Ovary (tissue), 9 donors: ENCODE results near the gene TSPAN10. TPM values are rescaled to one million over a fixed set of nuclear protein-coding genes. Genes with fewer than 3 reads are reported as not detected.

Experiments used
- DNase-seq, 5 donors: peaks; one replicate each; pipeline ENCODE4 v3.0.0-alpha.2; 2019 to 2020
- H3K27ac ChIP-seq, 2 donors: fragments of 200-600 bp; one replicate each; pipeline versions ENCODE4 v1.5.1 to v1.8.0; 2019 to 2022
- H3K27me3 ChIP-seq: fragments of 200-600 bp; one replicate; pipeline ENCODE4 v1.8.0; 2022
- H3K36me3 ChIP-seq: fragments of 200-600 bp; sonication (generic); one replicate; pipeline ENCODE4 v1.5.1; 2019
- H3K4me1 ChIP-seq: one replicate; pipeline ENCODE4 v1.8.1; 2013; ENCODE audit warnings: mild to moderate bottlenecking, moderate library complexity; ENCODE audit not compliant: insufficient read depth
- H3K4me3 ChIP-seq: fragments of 200-600 bp; sonication (generic); one replicate; pipeline ENCODE4 v1.5.1; 2017
- H3K9me3 ChIP-seq, 2 donors: fragments of 200-600 bp in 1 of 2; sonication (generic) in 1 of 2; one replicate each; pipeline versions ENCODE4 v1.5.1 to v1.8.1; 2013 to 2019; ENCODE audit warnings: mild to moderate bottlenecking in 1 of 2, moderate library complexity in 1 of 2
- CTCF ChIP-seq, 3 donors: fragments of 450-650 bp in 2 of 3; fragments of 200-600 bp in 1 of 3; IDR thresholded peaks; one replicate each; pipeline versions ENCODE4 v1.5.1 to v1.8.0; 2016 to 2022; ENCODE audit warnings: antibody characterized with exemption in 3 of 3, mild to moderate bottlenecking in 1 of 3
- EP300 ChIP-seq: sonication (generic); formaldehyde crosslinking; IDR thresholded peaks from one replicate; pipeline ENCODE4 v1.6.1; 2017; ENCODE audit warnings: antibody characterized with exemption
- POLR2A ChIP-seq: fragments of 450-650 bp; IDR thresholded peaks from one replicate; pipeline ENCODE4 v1.6.1; 2017; ENCODE audit warnings: antibody characterized with exemption, mild to moderate bottlenecking, moderate library complexity
- WGBS, 3 donors: extraction: QIAGEN DNeasy Blood & Tissue Kit in 1 of 3; methylation state at CpG; one replicate each; pipeline versions ENCODE4 v1.1.5 to v1.1.7; 2013 to 2017; 5-methylcytosine and 5-hydroxymethylcytosine counted together
- intact Hi-C, 4 donors: fragments of 100-400 bp; cut with DNase I; formaldehyde crosslinking; loops; one replicate each; pipeline versions ENCODE4 v1.11.0 to v1.15.1; 2022 to 2023
- polyA plus RNA-seq, 2 donors: library from polyadenylated mRNA; stranded (reverse); fragments of 200-250 nt in 1 of 2; fragments of 350-450 nt in 1 of 2; fragmentation: Illumina TruSeq in 1 of 2; extraction: RNeasy Lipid Tissue Mini Kit (QIAGEN cat#74804) in 1 of 2; gene quantifications; one replicate each; pipeline ENCODE4 v1.2.3, GENCODE V29; 2013 to 2014
- total RNA-seq, 7 donors: library from RNA; depleted of rRNA in 2 of 7; stranded (reverse); fragments of >200 nt in 2 of 7; fragmentation: NEBNext Ultra II Directional in 3 of 7; extraction: Animal tissue kit (Norgen Biotek cat#: 25700) in 3 of 7; gene quantifications; one replicate each; pipeline versions ENCODE4 v1.1.0 to v1.2.4, GENCODE V29; 2016 to 2023
- donor health status: DM: no; HTN: no; CAD: no; lungs with moderate emphysema.
- donor health status: DM: no; HTN: no; CAD: no.
- donor health status: Bipolar disorder and iron deficiency.
- donor health status: DM: yes; HTN: yes; CAD: no.
- donor health status: DM: no; HTN: no; CAD: no.
- donor health status: DM: yes; HTN: yes; CAD: no.

The TSPAN10 gene
- total and polyA plus RNA-seq, 9 donors, result 0.68 to 3.3 (median 1.2) TPM

- 66 to 74% (median 68%) methylated on average over 17 to 18 of the region's 18 CpGs for WGBS, 3 donors
- no peak overlapping the region for H3K4me3 ChIP-seq
- TF ChIP-seq EP300, result no peak
- no peak for TF ChIP-seq CTCF (IDR thresholded peaks at IDR 0.05)
- no peaks in the 10 kb centered on the region for H3K4me1 ChIP-seq
- H3K9me3 ChIP-seq, result no peaks in the 10 kb centered on the region
- H3K36me3 ChIP-seq, result no peaks in the 10 kb centered on the region
- intact Hi-C loops, result no loop called here
- no peak for DNase-seq
- no peaks in the 10 kb centered on the region for H3K27me3 ChIP-seq
- H3K27ac ChIP-seq, result no peak overlapping the region
These were observed 18.6 kb downstream of the TSPAN10 start for GRCh38 chr17:81655378-81656117.

- H3K27ac ChIP-seq, result no peak within 1 kb of the TSS
- no peaks in the 10 kb centered on the region for H3K4me1 ChIP-seq
- no peaks in the 10 kb centered on the region for H3K36me3 ChIP-seq
- intact Hi-C loops, result no loop called here
- H3K4me3 ChIP-seq, result no peak within 1 kb of the TSS
- TF ChIP-seq POLR2A, result no peak
- no peak for TF ChIP-seq EP300
- TF ChIP-seq CTCF (IDR thresholded peaks at IDR 0.05), result no peak
- no peak for DNase-seq
- no peaks in the 10 kb centered on the region for H3K9me3 ChIP-seq
- H3K27me3 ChIP-seq, result no peaks in the 10 kb centered on the region
- 78 to 82% (median 81%) methylated on average over 15 of the region's 15 CpGs for WGBS, 3 donors
These were observed 19.2 kb downstream of the TSPAN10 start, which contains the start of gene PDE6G for GRCh38 chr17:81656118-81656743. Gene PDE6G, minus strand, starts transcription at chr17:81656542. Its CDS starts 3,237 bp downstream, at chr17:81653305.

- no peak for DNase-seq
- TF ChIP-seq EP300, result no peak
- no peak for TF ChIP-seq POLR2A
- TF ChIP-seq CTCF (IDR thresholded peaks at IDR 0.05), result no peak
- Histone ChIP-seq H3K27ac (no peak overlapping the region), H3K4me1 (no peaks in the 10 kb centered on the region), H3K9me3 (no peaks in the 10 kb centered on the region), H3K4me3 (no peak overlapping the region), H3K36me3 (no peaks in the 10 kb centered on the region), H3K27me3 (no peaks in the 10 kb centered on the region)
- whole genome bisulfite sequencing, 3 donors, result 47 to 59% (median 48%) methylated on average over 4 of the region's 4 CpGs
- intact Hi-C loops, result no loop called here
These were observed 19.8 kb downstream of the TSPAN10 start for GRCh38 chr17:81656835-81657234.

- DNase-seq, result no peak
- Histone ChIP-seq H3K27me3 (no peaks in the 10 kb centered on the region), H3K4me3 (no peak overlapping the region), H3K9me3 (no peaks in the 10 kb centered on the region), H3K27ac (no peak overlapping the region), H3K36me3 (no peaks in the 10 kb centered on the region), H3K4me1 (no peaks in the 10 kb centered on the region)
- 83 to 85% (median 83%) methylated on average over 5 of the region's 5 CpGs for WGBS, 3 donors
- TF ChIP-seq EP300, result no peak
- intact Hi-C loops, result no loop called here
These were observed 22.0 kb downstream of the TSPAN10 start for GRCh38 chr17:81659038-81659437.

GRCh38 chr17:81660441-81660840 lies 23.4 kb downstream of the TSPAN10 start:
- intact Hi-C loops, result no loop called here
- no peak for DNase-seq
- 83 to 94% (median 91%) methylated on average over 9 of the region's 9 CpGs for WGBS, 3 donors
- no peaks in the 10 kb centered on the region for H3K27me3 ChIP-seq
- H3K9me3 ChIP-seq, result no peaks in the 10 kb centered on the region
- no peak overlapping the region for H3K27ac ChIP-seq
- peaks cover 4% of the 10 kb centered on the region for H3K4me1 ChIP-seq
- H3K36me3 ChIP-seq, result no peaks in the 10 kb centered on the region
- no peak overlapping the region for H3K4me3 ChIP-seq
- TF ChIP-seq EP300, result no peak
- no peak for TF ChIP-seq CTCF (IDR thresholded peaks at IDR 0.05)
- TF ChIP-seq POLR2A, result no peak
